HG03439 (cell line): Measurements from ENCODE around the gene TRMT2A.

ENCODE experiments used
- ATAC-seq: cut with Tn5 transposase; IDR thresholded peaks from one replicate; pipeline ENCODE4 v1.9.1; 2021; ENCODE audit warnings: mild to moderate bottlenecking, moderate library complexity; ENCODE audit not compliant: unreplicated experiment

Gene TRMT2A

DNA sequence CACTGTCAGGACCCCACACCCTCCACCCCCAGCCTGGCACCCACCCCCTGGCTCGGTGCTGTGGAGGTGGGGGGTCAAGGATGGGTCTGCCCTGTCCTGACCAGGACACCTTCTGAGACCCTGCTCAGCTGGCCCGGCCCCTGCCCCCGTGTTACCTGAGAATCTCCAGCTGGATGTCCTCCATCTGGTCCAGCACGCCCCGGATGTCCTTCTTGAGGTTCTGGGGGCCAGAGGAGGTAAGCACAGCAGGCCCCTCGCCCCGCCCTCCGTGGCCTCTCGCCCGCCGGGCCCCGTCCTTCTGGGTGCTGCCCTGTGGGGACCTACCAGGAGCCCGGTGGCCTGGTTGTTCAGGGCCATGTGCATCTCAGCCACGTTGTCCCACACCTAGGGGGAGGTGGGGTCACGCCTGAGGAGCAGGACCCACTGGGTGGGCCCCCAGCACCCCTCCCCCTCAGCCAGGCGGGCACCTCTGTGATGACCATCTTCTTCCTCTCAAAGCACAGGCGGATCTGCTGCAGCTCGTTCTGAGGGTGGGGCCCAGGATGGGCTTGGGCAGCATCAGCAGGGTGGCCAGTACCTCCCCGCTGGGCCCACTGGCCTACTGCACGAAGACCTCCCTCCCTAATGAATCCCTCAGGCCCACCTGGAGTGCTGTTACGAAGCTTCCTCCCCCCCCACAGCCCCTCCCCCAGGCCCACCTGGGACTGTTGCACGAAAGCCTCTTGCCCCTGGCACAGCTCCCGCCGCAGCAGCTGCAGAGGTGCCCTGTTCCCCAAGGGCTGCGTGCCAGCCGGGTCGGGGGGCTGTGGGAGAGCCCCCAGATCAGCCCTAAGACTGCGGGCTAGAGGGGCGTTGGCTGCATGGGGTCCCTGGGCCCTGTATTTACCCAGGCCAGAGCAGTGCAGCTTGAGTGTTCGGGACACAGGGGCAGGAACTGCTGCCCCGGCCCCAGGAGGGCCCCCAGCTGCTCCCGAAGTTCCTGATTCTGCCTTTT lies 32.5 kb upstream of the TRMT2A start:
- ATAC-seq, result no peak

DNA sequence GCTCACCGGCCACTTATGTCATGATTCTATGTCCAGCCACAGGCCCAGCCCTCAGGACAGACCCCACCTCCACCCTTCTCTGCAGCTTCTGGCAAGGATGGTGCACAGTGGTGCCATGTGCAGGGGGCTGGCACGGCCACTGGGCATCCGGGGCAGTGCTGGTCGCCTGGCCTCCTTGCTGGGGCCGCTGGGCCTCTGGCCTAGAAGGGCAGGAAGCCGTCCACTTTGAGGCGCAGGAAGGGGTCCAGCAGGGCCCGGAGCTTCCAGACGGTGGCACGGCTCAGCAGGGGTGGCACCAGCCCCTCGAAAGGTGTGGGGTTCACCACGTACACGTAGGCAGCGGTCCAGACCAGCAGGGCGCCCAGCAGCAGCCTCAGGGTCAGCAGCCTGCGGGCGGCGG lies 31.4 kb upstream of the TRMT2A start:
- no peak for ATAC-seq

GRCh38 chr22:20147237-20147988 lies 30.4 kb upstream of the TRMT2A start:
- ATAC-seq, result no peak

DNA sequence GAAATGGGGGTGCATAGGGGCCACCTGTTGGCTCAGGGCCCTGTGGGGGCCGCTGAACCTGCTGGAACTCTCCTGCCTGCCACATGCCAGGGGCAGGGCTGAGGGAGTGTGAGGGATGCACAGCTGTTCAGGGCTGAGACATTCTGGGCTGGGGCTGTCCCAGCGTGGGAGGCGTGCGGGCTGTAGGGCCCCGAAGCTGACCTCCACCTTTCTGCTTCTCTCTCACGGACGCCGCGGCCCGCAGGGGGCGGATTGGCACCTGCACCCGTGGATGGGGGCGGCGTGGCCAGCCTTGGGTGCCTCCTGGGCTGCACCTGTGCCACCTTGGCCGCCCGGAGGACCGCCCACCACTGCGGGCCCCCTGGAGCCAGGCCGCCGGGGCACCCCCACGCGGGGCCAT lies 29.8 kb upstream of the TRMT2A start:
- ATAC-seq, result no peak

- ATAC-seq, result no peak
Measured at GRCh38 chr22:20145832-20146223, 28.8 kb upstream of the TRMT2A start.

GRCh38 chr22:20145206-20145831 lies 28.3 kb upstream of the TRMT2A start:
- no peak for ATAC-seq

DNA sequence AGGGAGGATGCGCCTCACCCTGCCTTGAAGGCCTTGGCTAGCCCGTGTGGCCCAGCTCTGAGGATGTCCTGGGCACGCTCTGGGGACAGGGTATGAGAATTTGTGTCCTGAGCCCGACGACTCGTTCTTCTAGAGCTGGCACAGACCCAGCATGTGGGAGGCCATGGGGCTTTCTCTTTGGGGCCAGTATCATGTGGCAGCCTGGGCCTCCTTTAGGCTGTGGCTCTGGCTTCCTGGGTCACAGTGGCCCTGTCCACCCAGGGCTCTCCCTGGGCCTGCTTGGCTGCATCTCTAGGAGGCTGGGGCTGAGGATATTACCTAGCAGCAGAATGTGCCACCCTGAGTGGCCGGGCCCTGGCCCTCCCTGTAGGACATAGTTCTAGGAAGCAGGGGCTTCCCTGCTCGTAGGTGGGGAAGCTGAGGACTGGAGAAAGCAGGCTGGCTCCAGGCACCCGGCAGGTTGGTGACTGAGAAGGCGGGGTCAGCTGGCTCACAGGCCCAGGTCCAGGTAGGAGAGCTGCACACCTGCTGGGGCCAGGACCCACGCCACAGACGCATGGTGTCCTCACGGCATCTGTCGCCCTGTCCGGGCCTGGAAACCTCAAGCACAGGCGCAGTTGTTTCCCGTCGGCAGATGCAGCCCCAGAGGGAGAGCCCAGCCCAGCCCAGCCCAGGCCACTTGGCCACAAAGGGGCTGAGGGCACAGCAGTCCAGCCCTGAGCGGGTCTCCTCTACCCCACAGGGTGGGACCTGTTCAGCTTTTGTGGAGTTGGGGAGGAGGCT lies 27.0 kb upstream of the TRMT2A start:
- no peak for ATAC-seq

DNA sequence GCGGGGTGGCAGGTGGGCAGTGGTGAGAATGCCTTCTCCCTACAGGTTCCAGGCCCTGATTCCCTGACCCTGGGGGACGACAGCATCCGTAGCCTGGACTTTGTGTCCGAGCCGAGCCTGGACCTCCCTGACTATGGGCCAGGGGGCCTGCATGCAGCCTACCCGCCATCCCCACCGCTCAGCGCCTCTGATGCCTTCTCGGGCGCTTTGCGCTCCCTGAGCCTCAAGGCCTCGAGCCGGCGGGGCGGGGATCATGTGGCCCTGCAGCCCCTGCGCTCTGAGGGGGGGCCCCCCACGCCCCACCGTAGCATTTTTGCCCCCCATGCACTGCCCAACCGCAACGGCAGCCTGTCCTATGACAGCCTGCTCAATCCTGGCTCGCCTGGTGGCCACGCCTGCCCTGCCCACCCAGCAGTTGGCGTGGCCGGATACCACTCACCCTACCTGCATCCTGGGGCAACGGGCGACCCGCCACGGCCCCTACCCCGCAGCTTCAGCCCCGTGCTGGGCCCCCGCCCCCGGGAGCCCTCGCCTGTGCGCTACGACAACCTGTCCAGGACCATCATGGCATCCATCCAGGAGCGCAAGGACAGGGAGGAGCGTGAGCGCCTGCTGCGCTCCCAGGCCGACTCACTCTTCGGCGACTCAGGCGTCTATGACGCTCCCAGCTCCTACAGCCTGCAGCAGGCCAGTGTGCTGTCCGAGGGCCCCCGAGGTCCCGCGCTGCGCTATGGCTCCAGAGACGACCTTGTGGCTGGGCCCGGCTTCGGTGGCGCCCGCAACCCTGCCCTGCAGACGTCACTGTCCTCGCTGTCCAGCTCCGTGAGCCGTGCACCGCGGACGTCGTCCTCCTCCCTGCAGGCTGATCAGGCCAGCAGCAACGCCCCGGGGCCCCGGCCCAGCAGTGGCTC lies 25.9 kb upstream of the TRMT2A start:
- ATAC-seq, result no peak

DNA sequence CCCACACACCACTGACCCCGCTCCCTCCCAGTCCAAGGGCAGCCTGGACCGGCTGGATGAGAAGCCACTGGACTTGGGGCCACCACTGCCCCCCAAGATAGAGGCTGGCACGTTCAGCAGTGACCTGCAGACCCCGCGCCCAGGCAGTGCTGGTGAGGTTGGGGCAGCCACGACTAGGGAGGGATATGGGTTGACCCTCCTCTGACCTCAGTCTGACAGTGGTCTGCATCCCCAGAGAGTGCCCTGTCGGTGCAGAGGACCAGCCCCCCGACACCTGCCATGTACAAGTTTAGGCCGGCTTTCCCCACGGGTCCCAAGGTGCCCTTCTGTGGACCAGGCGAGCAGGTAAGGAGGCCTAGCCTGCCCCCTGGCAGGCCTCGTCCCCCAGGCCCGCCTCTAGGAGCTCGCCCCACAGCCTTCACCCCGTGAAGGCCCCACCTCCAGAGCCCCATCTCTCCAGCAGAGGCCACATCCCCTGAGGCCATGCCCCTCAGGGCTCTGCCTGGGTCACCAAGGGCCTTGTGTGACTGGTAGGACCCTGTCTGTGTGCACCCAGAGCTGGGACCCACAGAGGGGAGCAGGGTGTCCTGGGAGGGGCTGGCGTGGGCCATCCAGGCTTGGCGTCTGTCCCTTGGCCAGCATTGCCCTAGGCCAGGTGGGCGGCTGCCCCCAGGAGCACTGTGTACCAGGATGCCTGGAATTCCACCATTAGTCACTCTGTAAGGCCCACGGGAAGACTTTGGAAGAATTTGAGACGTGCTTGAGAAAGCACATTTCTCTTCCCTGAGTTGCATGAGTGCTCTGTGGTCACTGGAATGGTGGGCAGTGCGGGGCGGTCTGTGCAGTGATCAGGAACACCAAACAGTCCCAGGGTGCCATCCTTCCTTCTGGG lies 24.4 kb upstream of the TRMT2A start:
- ATAC-seq, result no peak

DNA sequence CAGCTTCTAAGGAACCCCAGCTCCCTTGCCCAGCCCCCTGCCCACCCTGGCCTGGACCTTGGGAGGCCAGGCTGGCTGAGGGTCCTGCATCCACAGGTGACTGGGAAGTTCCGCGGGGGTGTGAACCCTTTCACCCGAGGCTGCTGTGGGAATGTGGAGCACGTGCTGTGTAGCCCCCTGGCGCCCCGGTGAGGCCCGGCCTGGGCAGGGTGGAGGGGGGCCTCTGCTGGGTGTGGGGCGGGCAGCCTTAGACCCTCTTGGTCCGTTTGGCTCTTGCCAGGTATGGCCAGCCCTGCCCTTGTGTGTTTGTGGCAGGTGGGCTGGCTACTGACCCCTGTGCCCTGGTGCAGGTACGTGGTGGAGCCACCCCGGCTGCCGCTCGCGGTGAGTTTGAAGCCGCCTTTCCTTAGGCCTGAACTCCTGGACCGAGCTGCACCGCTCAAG lies 23.5 kb upstream of the TRMT2A start:
- no peak for ATAC-seq

GRCh38 chr22:20140107-20140445 lies 23.1 kb upstream of the TRMT2A start:
- no peak for ATAC-seq

DNA sequence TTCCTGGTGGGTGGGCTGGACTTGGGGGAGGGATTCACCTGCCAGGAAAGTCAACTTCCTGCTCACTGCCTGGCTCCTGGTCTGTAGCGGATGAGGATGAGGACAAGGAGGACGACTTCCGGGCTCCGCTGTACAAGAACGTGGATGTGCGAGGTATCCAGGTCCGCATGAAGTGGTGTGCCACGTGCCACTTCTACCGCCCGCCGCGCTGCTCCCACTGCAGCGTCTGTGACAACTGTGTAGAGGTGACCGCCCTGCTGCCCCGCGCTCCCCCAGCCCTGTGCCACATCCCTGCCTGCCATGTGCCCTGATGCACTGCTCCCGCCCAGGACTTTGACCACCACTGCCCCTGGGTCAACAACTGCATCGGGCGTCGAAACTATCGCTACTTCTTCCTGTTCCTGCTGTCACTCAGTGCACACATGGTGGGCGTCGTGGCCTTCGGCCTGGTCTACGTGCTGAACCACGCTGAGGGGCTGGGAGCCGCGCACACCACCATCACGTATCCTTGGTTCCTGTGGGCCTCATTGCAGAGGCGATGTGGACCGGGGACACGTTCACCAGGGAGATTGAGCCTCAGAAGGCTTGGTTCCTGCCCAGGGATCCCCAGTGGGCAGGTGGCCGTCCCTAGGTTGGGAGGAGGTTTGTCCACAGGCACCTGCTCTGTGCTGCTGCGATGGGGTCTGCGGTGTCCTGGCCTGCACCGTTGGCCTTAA lies 22.5 kb upstream of the TRMT2A start:
- ATAC-seq, result no peak

DNA sequence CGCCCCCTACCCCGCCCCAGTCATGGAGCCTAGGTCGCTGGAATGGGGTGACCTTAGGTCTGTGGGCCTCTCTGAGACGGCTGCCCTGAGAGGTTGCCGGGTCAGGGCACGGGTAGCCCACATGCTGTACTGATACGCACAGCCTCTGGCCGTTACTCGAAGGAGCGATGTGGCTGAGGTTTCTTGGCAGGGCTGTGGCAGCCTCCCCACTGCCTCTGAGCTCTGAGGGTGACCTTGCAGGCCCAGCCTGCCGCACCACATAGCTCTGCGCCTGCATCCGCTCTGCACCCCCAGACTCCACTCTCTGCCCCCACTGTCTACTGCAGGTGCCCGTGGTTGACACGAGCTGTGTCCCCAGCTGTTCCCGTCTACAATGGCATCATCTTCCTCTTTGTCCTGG lies 21.8 kb upstream of the TRMT2A start:
- no peak for ATAC-seq

- ATAC-seq, result no peak
Measured at GRCh38 chr22:20138417-20138738, 21.4 kb upstream of the TRMT2A start.

- ATAC-seq, result no peak
Measured at GRCh38 chr22:20137671-20138416, 20.8 kb upstream of the TRMT2A start.

DNA sequence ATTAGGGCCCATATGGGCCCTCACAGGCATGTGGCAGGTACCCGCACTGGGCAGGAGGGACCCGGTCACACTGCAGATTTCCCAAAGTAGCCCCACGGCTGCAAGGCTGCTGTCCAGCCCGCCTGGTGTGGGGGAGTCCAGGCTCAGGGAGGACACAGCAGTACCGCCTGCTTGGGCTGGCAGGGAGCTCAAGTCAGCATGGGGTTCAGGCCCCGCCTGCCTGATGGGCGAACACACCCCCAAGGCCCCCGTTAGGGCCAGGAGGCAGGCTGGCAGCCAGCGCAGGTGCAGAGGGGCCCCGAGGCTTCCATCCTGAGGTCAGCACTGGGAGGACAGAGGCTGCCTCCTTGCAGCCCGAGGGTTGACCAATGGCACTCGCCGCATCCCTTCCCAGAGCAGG lies 20.1 kb upstream of the TRMT2A start:
- no peak for ATAC-seq

DNA sequence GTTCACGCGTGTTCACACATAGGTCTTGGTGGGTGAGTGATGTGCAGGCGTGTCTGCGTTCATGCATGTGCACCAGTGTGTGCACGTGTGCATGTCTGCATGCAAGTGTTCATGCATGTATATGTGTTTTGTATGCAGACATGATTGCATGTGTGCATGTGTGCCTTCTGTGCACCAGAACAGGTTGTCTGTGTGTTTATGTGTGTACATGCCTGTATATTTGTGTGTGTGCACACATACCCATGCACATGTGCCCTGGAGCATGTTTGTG lies 19.5 kb upstream of the TRMT2A start:
- no peak for ATAC-seq
